GM18909 (cell line): ENCODE measurements around the gene KLHL25.

Experiments used
- ATAC-seq: cut with Tn5 transposase; IDR thresholded peaks from one replicate; pipeline ENCODE4 v1.9.1; 2021; ENCODE audit warnings: mild to moderate bottlenecking; ENCODE audit not compliant: unreplicated experiment, poor library complexity

Gene KLHL25

DNA sequence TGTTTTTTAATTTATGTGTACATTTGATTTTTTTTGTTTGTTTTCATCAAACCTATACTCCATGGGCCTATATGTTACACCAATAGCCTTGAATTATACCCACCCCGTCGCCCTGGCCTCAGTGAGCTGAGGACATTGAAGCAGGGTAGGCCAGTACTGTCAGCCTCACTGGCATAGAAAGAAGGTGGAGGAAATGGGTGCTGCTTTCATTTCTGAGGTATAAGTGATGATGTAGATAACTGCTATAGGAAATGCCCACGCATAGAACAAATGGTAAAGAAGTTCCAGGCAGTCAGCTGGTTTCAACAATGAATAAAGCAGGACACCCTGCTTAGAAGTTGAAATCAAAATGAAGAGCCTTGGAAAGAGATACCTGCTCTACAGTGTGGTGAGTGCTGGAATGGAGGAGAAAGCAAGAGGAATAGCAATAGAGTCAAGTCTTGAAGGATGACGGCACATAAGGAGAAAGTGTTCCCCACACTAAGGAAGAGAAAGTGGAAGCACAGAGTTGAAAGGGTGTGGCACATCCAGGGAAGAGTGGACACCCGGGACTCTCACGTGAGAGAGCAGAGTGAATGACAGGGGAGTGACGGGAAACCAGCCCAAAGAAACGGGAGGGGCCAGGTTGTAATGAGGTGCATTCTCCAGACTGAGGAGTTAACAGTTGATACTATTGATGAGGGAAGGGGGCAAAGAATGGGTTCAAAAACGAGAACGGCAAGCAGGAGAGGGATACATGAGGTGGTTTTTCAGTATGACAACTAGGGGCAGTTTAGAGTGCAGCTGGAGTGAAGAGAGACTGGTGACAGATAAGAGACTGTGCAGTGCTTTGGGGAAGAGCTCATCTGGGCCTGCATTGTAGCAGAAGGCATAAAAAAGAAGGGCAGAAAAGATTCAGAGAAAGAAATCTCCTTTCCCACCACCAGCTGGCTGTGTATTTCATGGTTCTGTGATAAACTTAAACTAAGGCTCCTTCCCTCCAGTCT lies 70.5 kb downstream of the KLHL25 start:
- no peak for ATAC-seq

DNA sequence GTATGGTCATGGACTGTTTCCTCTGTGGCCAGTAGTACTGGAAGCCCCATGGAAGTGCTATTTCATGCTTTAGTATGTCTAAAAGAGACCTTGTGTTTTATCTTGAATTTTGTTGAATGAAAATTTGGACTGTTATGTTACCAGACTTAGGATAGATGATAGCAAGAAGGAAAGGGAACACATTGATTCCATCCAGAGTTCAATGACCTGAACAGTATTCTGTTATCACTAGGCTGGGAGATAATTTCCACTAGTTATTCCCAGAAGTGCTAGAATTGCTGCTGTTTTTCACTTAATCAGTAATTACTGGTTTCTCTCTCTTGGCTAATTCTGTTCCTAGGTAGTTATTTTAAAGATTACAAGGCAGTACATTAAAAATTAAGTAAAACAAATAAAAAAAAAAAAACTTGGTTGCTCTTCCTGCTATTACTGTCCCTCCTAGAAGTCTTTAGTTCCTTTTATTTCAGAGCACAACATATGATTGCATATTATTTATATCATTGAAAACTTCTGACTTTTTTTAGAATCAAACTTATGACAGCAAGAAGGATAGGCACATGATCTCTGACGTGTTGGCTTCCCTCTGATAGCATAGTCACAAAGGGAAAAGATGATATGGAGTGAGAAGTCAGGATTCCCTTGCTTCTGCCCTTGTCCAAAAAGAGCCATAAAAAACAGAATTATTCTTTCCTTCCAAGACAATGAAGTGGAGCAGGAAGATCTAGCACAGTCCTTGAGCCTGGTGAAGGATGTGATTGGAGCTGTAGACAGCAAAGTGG lies 72.2 kb downstream of the KLHL25 start:
- ATAC-seq = no peak

DNA sequence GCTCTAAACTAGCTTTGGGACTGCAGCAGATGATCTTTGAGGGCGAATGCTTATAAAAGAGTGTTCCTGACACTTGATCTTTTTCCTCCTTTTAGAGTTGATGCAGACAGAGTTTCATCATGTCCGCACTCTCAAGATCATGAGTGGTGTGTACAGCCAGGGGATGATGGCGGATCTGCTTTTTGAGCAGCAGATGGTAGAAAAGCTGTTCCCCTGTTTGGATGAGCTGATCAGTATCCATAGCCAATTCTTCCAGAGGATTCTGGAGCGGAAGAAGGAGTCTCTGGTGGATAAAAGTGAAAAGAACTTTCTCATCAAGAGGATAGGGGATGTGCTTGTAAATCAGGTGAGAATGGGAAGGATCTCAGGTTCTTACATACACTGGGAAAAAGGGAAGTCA lies 75.7 kb downstream of the KLHL25 start:
- ATAC-seq = no peak

DNA sequence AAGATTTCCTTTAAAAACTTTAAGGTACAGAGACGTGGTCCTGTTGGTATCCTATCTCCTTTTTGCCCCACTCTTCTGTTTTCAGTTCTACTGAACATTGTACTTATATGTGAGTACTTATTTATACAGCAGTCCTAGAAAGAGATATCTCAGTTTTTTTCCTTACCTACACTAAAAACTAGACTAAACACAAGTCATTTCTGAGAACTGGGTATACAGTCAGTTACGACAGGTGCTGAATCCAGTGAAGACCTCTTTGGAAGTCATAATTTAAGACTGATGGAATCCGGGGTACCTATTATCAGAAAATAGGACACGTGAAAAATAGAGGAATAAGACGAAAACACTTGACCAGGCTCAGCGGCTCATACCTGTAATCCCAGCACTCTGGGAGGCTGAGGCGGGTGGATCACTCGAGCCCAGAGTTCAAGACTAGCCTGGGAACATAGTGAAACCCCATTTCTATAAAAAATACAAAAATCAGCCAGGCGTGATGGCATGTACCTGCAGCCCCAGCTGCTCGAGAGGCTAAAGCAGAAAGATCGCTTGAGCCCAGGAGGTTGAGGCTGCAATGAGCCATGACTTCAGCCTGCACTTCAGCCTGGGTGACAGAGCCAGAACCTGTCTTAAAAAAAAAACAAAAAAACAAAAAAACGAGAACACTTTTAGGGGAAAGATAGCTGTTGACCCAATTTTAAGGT lies 76.3 kb downstream of the KLHL25 start:
- ATAC-seq = peak; percentile 67

DNA sequence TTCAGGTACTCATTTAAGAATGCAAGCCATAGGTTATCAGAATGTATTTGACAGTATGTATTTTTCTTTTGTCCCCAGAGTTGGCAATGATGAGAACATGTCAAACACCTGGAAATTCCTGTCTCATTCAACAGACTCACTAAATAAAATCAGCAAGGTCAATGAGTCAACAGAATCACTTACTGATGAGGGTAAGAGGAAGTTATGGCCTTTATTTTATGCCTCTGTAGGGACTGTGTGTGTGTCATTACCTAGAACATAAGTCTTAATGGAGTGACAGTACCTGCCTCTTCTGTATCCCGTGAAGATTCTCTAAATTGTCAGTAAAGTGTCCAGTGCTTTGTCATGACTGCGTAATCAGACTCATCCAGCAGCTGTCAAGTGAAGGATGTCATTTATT lies 77.5 kb downstream of the KLHL25 start:
- no peak for ATAC-seq

DNA sequence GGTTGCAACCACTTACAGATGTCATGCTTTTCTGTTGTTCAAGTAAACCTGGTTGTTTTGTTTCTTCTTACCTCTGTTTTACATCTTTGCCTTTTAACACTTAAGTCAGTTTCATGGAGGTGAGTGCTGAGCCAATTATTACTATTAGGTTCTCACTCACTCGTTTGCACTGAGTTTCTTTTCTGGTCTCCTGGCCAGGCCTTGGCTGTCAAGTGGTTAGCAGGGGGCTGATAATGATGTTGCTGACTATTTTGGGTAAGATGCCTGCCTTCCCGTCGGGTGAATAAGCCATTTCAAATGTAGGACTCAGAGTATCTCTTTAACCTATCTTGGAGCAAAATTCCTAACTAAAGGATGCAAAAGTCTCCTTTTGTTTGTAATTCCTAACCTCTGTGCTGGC lies 78.5 kb downstream of the KLHL25 start:
- no peak for ATAC-seq

DNA sequence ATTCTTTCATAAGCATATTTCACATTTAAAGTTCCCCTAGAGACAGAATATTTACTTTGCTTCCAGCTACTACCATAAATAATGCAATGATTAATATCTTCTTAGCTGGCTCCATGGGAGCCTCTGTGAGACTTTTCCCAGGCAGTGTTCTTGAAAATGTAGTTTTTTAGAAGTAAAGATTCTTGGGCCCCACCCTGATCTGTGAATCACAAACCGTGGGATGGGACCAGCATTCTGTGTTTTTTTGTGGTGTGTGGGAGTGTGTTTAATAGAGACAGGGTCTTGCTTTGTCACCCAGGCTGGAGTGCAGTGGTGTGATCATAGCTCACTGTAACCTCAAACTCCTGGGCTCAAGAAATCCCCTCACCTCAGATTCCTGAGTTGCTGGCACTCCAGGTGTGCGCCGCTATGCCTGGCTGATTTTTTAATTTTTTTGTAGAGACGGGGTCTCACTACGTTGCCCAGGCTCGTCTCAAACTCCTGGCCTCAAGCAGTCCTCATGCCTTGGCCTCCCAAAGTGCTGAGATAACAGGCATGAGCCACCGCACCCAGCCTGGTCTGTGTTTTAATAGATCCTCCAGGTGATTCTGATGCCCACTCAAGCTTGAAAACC lies 83.0 kb downstream of the KLHL25 start:
- no peak for ATAC-seq

DNA sequence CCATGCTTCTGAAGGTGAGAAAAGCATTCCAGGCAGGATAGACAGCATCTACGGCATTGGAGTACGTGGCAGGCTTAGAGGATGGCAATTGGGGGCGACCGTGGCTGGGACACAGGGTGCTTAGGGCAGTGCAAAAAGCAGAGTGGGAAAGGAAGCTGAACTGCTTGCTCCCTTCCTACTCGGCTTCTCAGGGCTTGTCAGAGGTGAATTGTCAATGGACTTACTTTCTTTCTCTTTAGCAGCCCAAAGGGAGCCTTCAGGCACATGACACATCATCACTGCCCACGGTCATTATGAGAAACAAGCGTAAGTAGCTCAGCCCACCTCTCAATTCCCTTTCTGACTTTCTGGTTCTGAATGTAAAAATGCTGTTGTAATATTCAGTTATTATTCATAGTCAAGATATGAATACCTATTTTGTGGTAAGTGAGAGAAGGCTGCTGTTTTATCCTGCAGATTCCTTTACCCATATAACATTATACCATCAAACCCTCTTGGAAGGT lies 84.3 kb downstream of the KLHL25 start:
- ATAC-seq = peak; percentile 40
